NCI-H2171 treated with DMSO at 0.1 percent for 48 hours (cell line): ENCODE measurements around the gene MCEE.
"Not testable (repeated sequence)": the region's sequence is repeated elsewhere in the genome, so short reads cannot be mapped to it uniquely, and the experiment has no call there.

Experiments used
- DNase-seq: peaks from one replicate; lab custom pipeline; 2025; lab: John Stamatoyannopoulos, UW

Gene MCEE

GRCh38 chr2:71126957-71127356 is 3.1 kb downstream of the MCEE start:
- no peak for DNase-seq

DNA sequence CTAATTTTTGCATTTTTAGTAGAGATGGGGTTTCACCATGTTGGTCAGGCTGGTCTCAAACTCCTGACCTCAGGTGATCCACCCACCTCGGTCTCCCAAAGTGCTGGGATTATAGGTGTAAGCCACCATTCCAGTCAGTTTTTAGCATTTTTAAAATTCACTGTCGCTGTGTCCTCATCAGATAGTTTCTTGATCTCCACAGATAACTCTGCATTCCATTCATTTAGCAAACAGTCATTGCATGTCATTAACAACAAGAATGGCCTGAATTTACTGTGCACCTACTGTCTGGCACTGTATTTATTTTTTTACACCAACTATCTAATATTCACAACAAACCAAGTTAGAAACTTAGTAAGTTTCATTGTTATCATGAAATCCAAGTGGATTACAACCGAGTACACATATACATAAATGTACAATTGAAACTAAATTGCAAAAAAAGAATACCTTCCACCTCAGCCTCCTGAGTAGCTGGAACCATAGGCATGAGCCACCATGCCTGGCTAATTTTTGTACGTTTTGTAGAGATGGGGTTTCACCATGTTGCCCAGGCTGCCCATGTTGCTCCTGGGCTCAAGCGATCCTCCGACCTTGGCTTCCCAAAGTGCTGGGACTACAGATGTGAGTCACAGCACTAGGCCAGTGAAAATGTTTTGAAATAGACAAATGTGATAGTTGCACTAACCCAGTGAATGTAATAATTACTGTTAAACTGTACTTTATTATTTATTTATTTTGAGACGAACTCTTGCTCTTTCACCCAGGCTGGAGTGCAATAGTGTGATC is 4.3 kb downstream of the MCEE start:
- DNase-seq, result no peak

- no peak for DNase-seq
Measured at GRCh38 chr2:71122387-71123298, 7.4 kb downstream of the MCEE start.

DNA sequence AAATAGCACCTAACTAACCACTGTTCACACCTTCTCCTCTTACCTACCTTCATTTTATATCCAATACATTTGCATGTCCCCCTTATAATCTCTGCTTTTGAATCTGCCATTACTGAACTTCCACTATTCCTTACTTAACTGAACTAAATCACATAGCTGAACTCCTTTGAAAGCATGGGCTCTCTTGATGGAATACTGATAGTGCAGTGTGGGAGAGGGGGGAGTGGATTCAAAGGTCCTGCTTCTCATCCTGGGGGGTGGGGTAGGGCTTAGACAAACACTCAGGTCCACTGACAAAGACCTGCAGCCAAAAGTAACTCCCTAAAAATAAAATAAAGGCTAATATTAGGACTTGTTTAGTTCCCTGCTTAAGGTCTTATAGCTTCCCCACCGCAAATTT is 8.6 kb downstream of the MCEE start:
- peak; percentile 3 for DNase-seq

GRCh38 chr2:71120195-71120594 is 9.8 kb downstream of the MCEE start:
- no peak for DNase-seq

GRCh38 chr2:71117063-71117462 is 13.0 kb downstream of the MCEE start:
- DNase-seq, result no peak

DNA sequence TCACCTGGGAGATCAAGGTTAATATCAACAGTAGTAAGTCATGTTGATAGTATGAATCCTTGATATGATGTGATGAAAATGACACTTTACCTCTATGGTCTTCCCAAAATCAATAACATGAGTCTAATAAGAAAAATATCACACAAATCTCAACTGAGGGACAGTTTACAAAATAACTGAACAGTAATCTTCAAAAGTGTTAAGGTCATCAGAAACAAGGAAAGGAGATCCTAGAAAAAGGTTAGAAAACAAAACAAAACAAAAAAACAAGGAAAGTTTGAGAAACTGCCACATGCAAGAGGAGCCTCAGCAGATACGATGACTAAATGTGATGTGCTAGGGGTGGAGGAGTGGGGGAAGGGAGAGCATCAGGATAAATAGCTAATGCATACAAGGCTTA is 16.2 kb downstream of the MCEE start:
- DNase-seq, result no peak

DNA sequence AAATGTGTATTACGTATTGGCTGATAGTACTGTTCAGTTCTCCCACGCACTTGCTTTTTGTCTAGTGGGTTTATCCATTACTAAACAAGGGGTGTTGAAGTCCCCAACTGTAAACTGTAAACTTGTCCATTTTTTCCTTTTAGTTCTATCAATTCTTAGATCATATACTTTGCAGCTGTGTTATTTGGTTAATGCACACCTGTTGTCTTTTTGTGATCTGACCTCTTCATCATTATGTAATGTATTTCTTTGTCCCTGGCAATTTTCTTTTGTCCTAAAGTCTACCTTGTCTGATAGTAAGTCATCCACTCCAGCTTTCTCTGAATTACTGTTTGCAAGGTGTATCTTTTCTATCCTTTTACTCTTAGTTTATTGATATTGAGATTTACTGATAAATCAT is 21.9 kb downstream of the MCEE start:
- no peak for DNase-seq

GRCh38 chr2:71106463-71106862 is 23.6 kb downstream of the MCEE start:
- not testable (repeated sequence) for DNase-seq

- DNase-seq, result no peak
Measured at GRCh38 chr2:71103809-71104208, 26.2 kb downstream of the MCEE start.

DNA sequence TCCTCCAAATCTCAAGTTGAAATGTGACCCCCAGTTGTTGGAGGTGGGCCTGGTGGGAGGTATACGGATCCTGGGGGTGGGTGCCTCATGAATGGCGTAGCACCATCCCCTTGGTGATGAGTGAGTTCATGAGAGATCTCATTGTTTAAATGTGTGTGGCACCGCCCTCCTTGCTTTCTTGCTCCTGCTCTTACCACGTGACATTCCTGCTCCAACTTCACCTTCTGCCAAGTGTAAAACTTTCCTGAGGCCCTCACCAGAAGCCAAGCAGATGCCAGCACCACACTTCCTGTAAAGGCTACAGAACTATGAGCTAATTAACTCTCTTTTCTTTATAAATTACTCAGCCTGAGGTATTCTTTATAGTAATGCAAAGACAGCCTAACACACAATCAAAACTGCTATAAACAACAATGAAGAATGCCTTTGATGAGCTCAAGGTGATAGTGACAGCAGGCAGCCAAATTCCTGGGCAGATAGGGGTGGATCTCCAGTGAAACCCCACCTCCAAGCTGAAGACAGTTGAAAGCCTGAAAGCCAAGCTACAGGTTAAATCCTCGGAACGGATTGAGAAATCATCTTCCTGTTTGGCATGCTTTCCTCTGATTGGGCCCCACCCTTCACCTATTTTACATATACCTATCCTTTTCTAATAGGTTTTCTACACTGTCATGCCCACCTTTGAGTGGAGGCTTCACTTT is 26.9 kb downstream of the MCEE start:
- no peak for DNase-seq

DNA sequence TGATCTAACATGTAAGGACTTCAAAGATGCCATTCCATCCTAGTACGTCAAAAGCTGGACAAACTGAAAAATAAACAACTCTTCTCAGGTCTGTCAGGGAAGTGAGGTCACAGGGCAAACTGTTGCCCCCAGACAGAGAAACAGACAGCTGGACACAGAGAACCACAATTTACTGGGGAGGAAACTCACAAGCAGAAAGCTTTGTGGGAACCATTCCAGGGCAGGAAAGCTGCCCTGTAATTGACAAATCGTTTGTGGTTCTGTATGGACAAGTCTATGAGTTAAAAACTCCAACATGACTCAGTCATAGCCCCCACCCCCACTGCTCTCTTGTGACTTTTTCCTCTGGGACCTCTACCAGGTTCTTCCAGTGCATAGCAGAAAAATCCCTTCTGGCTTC is 28.4 kb downstream of the MCEE start:
- DNase-seq, result no peak

DNA sequence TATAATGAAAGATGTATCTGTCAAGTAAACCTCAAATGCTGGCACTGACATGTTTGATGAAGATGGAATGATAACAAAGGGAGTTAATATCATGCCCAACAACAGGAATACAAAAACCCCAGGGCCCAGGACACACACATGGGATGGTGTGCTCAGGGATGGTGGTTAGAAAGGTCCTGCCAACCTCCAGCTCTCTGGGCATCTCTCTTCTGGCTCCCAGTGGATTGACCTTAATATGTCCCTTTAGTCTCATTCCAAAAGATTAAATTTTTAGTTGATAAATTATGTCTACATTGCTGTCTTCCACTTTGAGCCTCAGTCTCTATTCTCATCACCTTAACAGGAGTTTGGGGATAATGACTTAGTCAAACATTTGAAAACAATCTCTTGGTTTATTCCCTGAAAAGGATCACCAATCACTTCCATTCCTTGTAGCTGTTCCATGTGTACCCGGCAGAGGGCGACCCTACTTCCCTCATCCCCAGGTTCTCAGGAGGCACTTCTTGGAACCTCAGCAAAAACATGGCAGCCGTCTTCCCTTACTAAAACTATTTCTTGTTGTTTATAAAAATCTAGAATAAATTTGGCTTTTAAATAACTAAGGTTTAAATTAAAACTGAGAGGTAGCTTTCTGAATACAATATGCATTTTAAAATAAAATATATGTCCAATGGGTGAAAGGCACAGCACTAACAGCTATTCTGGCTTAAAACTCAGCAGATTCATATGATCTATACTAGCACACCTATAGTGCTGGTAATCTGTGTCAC is 29.6 kb downstream of the MCEE start:
- DNase-seq, result peak; percentile 74

DNA sequence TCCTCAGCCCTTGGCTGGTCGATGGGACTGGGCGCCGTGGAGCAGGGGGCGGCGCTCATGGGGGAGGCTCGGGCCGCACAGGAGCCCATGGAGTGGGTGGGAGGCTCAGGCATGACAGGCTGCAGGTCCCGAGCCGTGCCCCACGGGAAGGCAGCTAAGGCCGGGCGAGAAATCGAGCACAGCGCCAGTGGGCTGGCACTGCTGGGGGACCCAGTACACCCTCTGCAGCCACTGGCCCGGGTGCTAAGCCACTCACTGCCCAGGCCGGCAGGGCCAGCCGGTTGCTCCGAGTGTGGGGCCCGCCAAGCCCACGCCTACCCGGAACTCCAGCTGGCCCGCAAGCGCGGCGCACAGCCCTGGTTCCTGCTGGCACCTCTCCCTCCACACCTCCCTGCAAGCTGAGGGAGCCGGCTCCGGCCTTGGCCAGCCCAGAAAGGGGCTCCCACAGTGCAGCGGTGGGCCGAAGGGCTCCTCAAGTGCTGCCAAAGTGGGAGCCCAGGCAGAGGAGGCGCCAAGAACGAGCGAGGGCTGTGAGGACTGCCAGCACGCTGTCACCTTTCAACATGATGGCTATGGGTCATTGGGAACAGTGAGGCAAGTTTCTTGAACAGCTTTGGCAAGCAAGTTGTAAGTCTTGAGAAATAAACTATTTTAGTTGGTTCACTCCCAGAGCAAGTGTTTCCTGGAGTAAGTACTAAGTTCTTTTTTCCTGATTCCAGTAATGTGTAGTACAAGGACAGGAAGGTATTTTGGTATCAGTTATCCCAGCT is 37.4 kb downstream of the MCEE start:
- not testable (repeated sequence) for DNase-seq

DNA sequence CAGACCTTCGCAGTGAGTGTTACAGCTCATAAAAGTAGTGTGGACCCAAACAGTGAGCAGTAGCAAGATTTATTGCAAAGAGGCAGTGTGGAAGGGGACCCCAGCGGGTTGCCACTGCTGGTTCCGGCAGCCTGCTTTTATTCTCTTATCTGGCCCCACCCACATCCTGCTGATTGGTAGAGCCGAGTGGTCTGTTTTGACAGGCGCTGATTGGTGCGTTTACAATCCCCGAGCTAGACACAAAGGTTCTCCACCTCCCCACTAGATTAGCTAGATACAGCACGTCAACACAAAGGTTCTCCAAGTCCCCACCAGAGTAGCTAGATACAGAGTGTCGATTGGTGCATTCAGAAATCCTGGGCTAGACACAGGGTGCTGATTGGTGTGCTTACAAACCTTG is 38.2 kb downstream of the MCEE start:
- not testable (repeated sequence) for DNase-seq

DNA sequence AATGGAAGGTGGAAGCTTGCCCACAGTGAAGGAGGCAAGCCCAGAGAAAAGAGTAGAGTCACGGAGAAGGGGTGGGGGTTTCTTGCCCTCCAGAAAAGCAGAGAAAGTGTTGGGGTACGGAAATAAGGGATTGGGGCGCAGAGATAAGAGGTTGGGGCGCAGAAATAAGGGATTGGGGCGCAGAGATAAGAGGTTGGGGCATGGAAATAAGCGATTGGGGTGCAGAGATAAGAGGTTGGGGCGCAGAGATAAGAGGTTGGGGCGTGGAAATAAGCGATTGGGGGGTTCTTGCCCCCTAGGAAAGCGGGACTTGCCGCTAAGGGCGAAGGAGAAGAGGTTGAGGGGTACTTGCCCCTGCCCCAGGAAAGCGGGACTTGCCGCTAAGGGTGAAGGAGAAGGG is 40.6 kb downstream of the MCEE start:
- DNase-seq, result not testable (repeated sequence)

GRCh38 chr2:71085325-71086003 is 44.6 kb downstream of the MCEE start:
- peak; percentile 6 for DNase-seq

GRCh38 chr2:71083752-71084312 is 46.2 kb downstream of the MCEE start:
- DNase-seq, result not testable (repeated sequence)

DNA sequence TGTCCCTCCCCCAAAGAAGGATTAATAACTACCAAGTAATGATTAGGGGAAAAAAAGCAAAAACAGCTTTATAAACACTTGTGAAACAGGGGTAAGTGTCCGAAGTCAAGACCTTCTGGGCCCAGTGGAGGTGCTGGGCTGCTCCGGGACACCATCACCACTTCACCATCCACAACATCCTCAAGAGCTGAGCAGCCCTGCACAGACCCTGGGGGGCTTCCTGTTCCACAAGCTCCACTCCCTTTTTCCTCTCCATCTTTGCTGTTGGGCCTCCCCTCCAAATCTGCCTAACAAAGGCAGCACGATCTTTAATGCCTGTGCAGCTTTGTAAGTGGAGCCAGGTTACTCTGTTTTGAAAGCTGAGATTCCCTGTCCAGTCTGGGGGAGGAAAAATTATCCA is 46.7 kb downstream of the MCEE start:
- not testable (repeated sequence) for DNase-seq
